BJ (cell line): ENCODE data around the gene NFATC3. TPM values are rescaled to one million over a fixed set of nuclear protein-coding genes. Genes with fewer than 3 reads are reported as not detected.

Experiments used
- CTCF ChIA-PET: fragments of 350-600 bp; formaldehyde crosslinking; extraction: SDS; loops from one replicate; lab custom pipeline; 2021; ENCODE audit warnings: antibody characterized with exemption, inconsistent platforms; lab: Yijun Ruan, JAX
- POLR2A ChIA-PET: fragments of 300-600 bp; sonication (Branson Sonifier 250); formaldehyde crosslinking; extraction: SDS; loops from one replicate; lab custom pipeline; 2021; ENCODE audit warnings: antibody characterized with exemption; lab: Charles Lee
- DNase-seq: peaks from one replicate; pipeline ENCODE4 v3.0.0-alpha.2; 2011; ENCODE audit warnings: low read depth
- H3K27me3 ChIP-seq: 2 replicates; pipeline ENCODE4 v1.6.0; 2011; ENCODE audit warnings: low read length; ENCODE audit not compliant: control insufficient read depth, insufficient read depth
- H3K36me3 ChIP-seq: 2 replicates; pipeline ENCODE4 v1.5.1; 2011; ENCODE audit warnings: low read length; ENCODE audit not compliant: control insufficient read depth, insufficient read depth
- H3K4me3 ChIP-seq: 2 replicates; pipeline ENCODE4 v1.5.1; 2011; ENCODE audit warnings: low read depth, mild to moderate bottlenecking, control low read depth, low read length
- CTCF ChIP-seq: IDR thresholded peaks from 2 replicates; pipeline ENCODE4 v1.5.1; 2011; ENCODE audit warnings: low read depth, mild to moderate bottlenecking, control low read depth, inconsistent platforms, low read length, moderate library complexity; ENCODE audit not compliant: insufficient read depth
- polyA plus RNA-seq: library from polyadenylated mRNA; depleted of rRNA; stranded (reverse); fragments of >200 nt; gene quantifications from 2 replicates; pipeline ENCODE4 v1.2.3, GENCODE V29; 2011

NFATC3 gene
- polyA plus RNA-seq, 1 experiment, result 10.5 TPM

GRCh38 chr16:68187505-68187904, 102.3 kb downstream of the NFATC3 start:
- POLR2A ChIA-PET, result no interaction called here
- H3K36me3 ChIP-seq, result peaks cover 3% of the 10 kb centered on the region
- CTCF ChIA-PET, result no interaction called here

DNA sequence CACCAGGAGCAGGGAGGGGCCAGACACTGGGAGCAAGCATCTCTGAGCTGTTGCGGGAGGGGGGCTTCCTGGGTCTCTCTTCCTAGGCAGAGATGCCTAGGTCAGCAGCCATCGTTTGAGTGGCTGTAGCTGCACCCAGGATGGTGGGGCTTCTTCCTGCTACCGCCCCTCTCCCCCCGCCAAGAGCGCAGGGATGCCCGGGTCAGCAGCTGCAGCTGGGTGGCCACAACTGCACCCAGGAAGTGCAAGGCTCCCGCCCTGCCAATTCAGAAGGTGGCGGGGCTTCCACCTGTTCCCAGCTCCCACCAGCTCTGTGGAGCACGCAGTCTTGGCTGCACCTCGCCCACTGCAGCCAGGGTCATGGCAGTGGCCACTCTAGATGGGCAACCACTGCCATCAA, 103.0 kb downstream of the NFATC3 start:
- POLR2A ChIA-PET, result no interaction called here
- Histone ChIP-seq H3K36me3 (peaks cover 3% of the 10 kb centered on the region), H3K27me3 (no peaks in the 10 kb centered on the region), H3K4me3 (no peak overlapping the region)
- CTCF ChIA-PET, result interaction anchor here (1.2 to 1.6 kb wide), 2 partner anchors 12 to 141 kb away, joined by 3 to 4 read pairs; no protein-coding TSS in a partner anchor
- no peak for TF ChIP-seq CTCF
- DNase-seq, result no peak

More at GRCh38 chr16:68187505-68187904, 102.3 kb downstream of the NFATC3 start:
- no peak for TF ChIP-seq CTCF
- no peak overlapping the region for H3K4me3 ChIP-seq
- no peak for DNase-seq
- no peaks in the 10 kb centered on the region for H3K27me3 ChIP-seq

GRCh38 chr16:68190081-68190480, 104.9 kb downstream of the NFATC3 start:
- TF ChIP-seq CTCF, result no peak
- DNase-seq, result no peak
- peaks cover 1% of the 10 kb centered on the region for H3K36me3 ChIP-seq
- H3K4me3 ChIP-seq, result no peak overlapping the region
- ChIA-PET CTCF (no interaction called here), POLR2A (no interaction called here)
- H3K27me3 ChIP-seq, result no peaks in the 10 kb centered on the region

- Histone ChIP-seq H3K27me3 (no peaks in the 10 kb centered on the region), H3K36me3 (no peaks in the 10 kb centered on the region; the same call in none of the 2 replicates), H3K4me3 (no peak overlapping the region)
- ChIA-PET CTCF (no interaction called here), POLR2A (no interaction called here)
- no peak for DNase-seq
- TF ChIP-seq CTCF, result no peak
Observed at GRCh38 chr16:68190736-68191510, 105.8 kb downstream of the NFATC3 start.

DNA sequence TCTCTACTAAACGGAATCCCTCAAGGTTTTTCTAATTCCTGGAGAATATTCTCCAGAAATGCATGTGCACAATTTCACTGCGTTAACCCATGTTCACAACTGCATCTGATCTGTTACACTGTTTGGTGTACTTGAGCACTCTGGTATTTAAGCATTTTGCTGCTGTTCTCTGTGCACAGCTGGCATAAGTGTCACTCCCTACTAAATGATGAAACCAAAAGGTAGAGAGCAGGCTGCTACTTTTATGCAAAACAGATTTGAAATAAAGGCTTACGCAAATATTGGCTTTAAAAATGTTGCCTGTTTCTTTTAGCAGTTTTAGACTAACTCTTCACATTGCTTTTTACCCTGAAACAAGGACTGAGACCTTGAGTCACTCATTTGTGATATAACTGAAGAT, 109.1 kb downstream of the NFATC3 start:
- no peak for TF ChIP-seq CTCF
- no peak for DNase-seq
- ChIA-PET CTCF (no interaction called here), POLR2A (no interaction called here)
- H3K36me3 ChIP-seq, result no peaks in the 10 kb centered on the region; the same call in 1 of the 2 replicates
- no peaks in the 10 kb centered on the region for H3K27me3 ChIP-seq
- H3K4me3 ChIP-seq, result no peak overlapping the region
